B cell (primary cell): Measurements from ENCODE around the gene INPP4A. TPM values are rescaled to one million over a fixed set of nuclear protein-coding genes. Genes with fewer than 3 reads are reported as not detected.

Experiments
- ATAC-seq: fragments of 200-7000 bp; cut with Tn5 transposase; one replicate; pipeline ENCODE4 v1.10.0; 2021; ENCODE audit warnings: low read depth, mild to moderate bottlenecking, moderate number of reproducible peaks, moderate library complexity
- CTCF ChIA-PET: fragments of 350-600 bp; sonication (Branson Sonifier 250); formaldehyde crosslinking; loops from one replicate; lab custom pipeline; 2021; ENCODE audit warnings: antibody characterized with exemption, inconsistent platforms; lab: Charles Lee
- POLR2A ChIA-PET: fragments of 350-600 bp; sonication (Branson Sonifier 250); formaldehyde crosslinking; loops from one replicate; lab custom pipeline; 2021; ENCODE audit warnings: antibody characterized with exemption; lab: Charles Lee
- DNase-seq: peaks from one replicate; pipeline ENCODE4 v3.0.0; 2013
- H2AFZ ChIP-seq: 2 replicates; pipeline ENCODE4 v1.6.1; 2012; ENCODE audit warnings: mild to moderate bottlenecking, low read depth, low read length; ENCODE audit not compliant: insufficient read depth, poor library complexity, severe bottlenecking
- H3K27ac ChIP-seq, 2 donors: 1 replicate in 1 of 2; 2 replicates in 1 of 2; pipeline ENCODE4 v1.5.1; 2012 to 2013; ENCODE audit warnings: low read length in 2 of 2, mild to moderate bottlenecking in 2 of 2, moderate library complexity in 1 of 2
- H3K27me3 ChIP-seq, 4 experiments: fragments of 200-600 bp in 1 of 4; sonication (generic) in 1 of 4; replicated peaks in 1 of 4; 1 replicate in 2 of 4; 2 replicates in 2 of 4; pipeline versions ENCODE4 v1.6.1 to v1.7.0; 2013 to 2016; ENCODE audit warnings: low read length in 3 of 4, mild to moderate bottlenecking in 2 of 4, mixed read lengths in 1 of 4, moderate library complexity in 1 of 4; ENCODE audit not compliant: insufficient read depth in 4 of 4, control insufficient read depth in 3 of 4; ENCODE audit errors: control extremely low read depth in 1 of 4
- H3K36me3 ChIP-seq, 2 experiments: replicated peaks in 1 of 2; 1 replicate in 1 of 2; 2 replicates in 1 of 2; pipeline versions ENCODE4 v1.6.1 to v1.7.1; 2013; ENCODE audit warnings: low read length in 1 of 2; ENCODE audit not compliant: insufficient read depth in 2 of 2, control insufficient read depth in 1 of 2; ENCODE audit errors: control extremely low read depth in 1 of 2, extremely low read depth in 1 of 2
- H3K4me1 ChIP-seq, 2 donors: fragments of 200-600 bp in 1 of 2; sonication (generic) in 1 of 2; 1 replicate in 1 of 2; 2 replicates in 1 of 2; pipeline versions ENCODE4 v1.5.1 to v1.6.1; 2013 to 2017; ENCODE audit warnings: low read length in 2 of 2; ENCODE audit not compliant: control insufficient read depth in 2 of 2, insufficient read depth in 2 of 2
- H3K4me2 ChIP-seq: replicated peaks from 2 replicates; pipeline ENCODE3; 2012; ENCODE audit warnings: mild to moderate bottlenecking, low read depth, low read length; ENCODE audit not compliant: poor library complexity, severe bottlenecking
- H3K4me3 ChIP-seq, 5 experiments: fragments of 200-600 bp in 1 of 5; sonication (generic) in 1 of 5; 1 replicate in 3 of 5; 2 replicates in 2 of 5; pipeline versions ENCODE4 v1.5.1 to v1.7.0; 2011 to 2016; ENCODE audit warnings: low read length in 4 of 5, mild to moderate bottlenecking in 4 of 5, low read depth in 2 of 5, control low read depth in 1 of 5, moderate library complexity in 1 of 5; ENCODE audit not compliant: insufficient read depth in 1 of 5; ENCODE audit errors: control extremely low read depth in 1 of 5, extremely low read depth in 1 of 5
- H3K79me2 ChIP-seq: fragments of 200-600 bp; sonication (generic); one replicate; pipeline ENCODE4 v1.6.0; 2016; ENCODE audit warnings: low read length; ENCODE audit not compliant: control insufficient read depth, insufficient read depth
- H3K9ac ChIP-seq: fragments of 200-600 bp; sonication (generic); 2 replicates; pipeline ENCODE4 v1.6.1; 2017; ENCODE audit warnings: mild to moderate bottlenecking, low read length, moderate library complexity
- H3K9me3 ChIP-seq, 3 donors: one replicate each; pipeline versions ENCODE4 v1.6.1 to v1.7.1; 2013; ENCODE audit warnings: low read length in 2 of 3; ENCODE audit not compliant: control insufficient read depth in 2 of 3, insufficient read depth in 1 of 3; ENCODE audit errors: control extremely low read depth in 1 of 3
- H4K20me1 ChIP-seq: 2 replicates; pipeline ENCODE4 v1.6.0; 2012; ENCODE audit warnings: mild to moderate bottlenecking, low read length; ENCODE audit not compliant: insufficient read depth, control insufficient read depth, poor library complexity, severe bottlenecking
- H3K27ac Mint-ChIP-seq: one replicate; pipeline ENCODE4 v1.8.0; 2021; ENCODE audit warnings: mixed read lengths
- H3K27me3 Mint-ChIP-seq: one replicate; pipeline ENCODE4 v1.8.0; 2021; ENCODE audit warnings: mixed read lengths
- H3K4me1 Mint-ChIP-seq: one replicate; pipeline ENCODE4 v1.8.0; 2021; ENCODE audit warnings: mixed read lengths
- H3K4me3 Mint-ChIP-seq: one replicate; pipeline ENCODE4 v1.8.0; 2021; ENCODE audit warnings: mixed read lengths
- H3K9me3 Mint-ChIP-seq: one replicate; pipeline ENCODE4 v1.8.0; 2022; ENCODE audit warnings: mixed read lengths; ENCODE audit not compliant: insufficient read depth
- CTCF ChIP-seq: fragments of 200-600 bp; IDR thresholded peaks from one replicate; pipeline ENCODE4 v1.8.0; 2022; ENCODE audit warnings: antibody characterized with exemption, mild to moderate bottlenecking
- EZH2 ChIP-seq: IDR thresholded peaks from 2 replicates; pipeline ENCODE4 v1.6.1; 2012; ENCODE audit warnings: borderline replicate concordance, low read depth, mild to moderate bottlenecking, moderate library complexity, low read length; ENCODE audit not compliant: insufficient read depth, poor library complexity, severe bottlenecking
- WGBS: methylation state at CpG from one replicate; pipeline ENCODE4 v1.1.5; 2013; ENCODE audit warnings: missing lambda C conversion rate; ENCODE audit not compliant: insufficient coverage; 5-methylcytosine and 5-hydroxymethylcytosine counted together
- intact Hi-C: fragments of 100-400 bp; cut with micrococcal nuclease; formaldehyde crosslinking; loops from one replicate; pipeline ENCODE4 v1.10.0; 2022
- polyA plus RNA-seq: library from polyadenylated mRNA; depleted of rRNA; stranded (reverse); fragments of >200 nt; gene quantifications from 2 replicates; pipeline ENCODE4 v1.2.3, GENCODE V29; 2012
- total RNA-seq, 2 donors: library from RNA; stranded (reverse); fragments of 120-200 nt in 1 of 2; gene quantifications; 1 replicate in 1 of 2; 2 replicates in 1 of 2; pipeline versions ENCODE4 v1.2.3 to v1.2.4, GENCODE V29; 2013 to 2022

INPP4A gene
- total and polyA plus RNA-seq, 2 donors (not counting 1 experiment from before 2014, with no cell fraction given), result 10.7 to 22.5 TPM

GRCh38 chr2:98547092-98547790 is 102.6 kb downstream of the INPP4A start:
- DNase-seq (no peak), ATAC-seq (no peak)
- peaks cover 30% of the 10 kb centered on the region for H3K4me1 Mint-ChIP-seq
- no peak overlapping the region for H3K9ac ChIP-seq
- POLR2A ChIA-PET, result interaction anchor here (0.9 kb wide), 1 partner anchor 9 kb away, joined by 3 read pairs; no protein-coding TSS in a partner anchor
- no peak overlapping the region for H3K4me2 ChIP-seq
- no peak overlapping the region for H3K4me3 ChIP-seq
- no peaks in the 10 kb centered on the region for H4K20me1 ChIP-seq
- H3K36me3 ChIP-seq, result peaks cover 0 to 10% of the 10 kb centered on the region in 2 experiments
- no peak overlapping the region for H2AFZ ChIP-seq
- H3K27me3 Mint-ChIP-seq, result no peaks in the 10 kb centered on the region
- peaks cover 20 to 36% of the 10 kb centered on the region in 2 donors for H3K4me1 ChIP-seq
- H3K4me3 Mint-ChIP-seq, result peak overlapping the region; percentile 0
- no peaks in the 10 kb centered on the region for H3K27me3 ChIP-seq
- CTCF ChIA-PET, result no interaction called here
- H3K27ac Mint-ChIP-seq, result peak overlapping the region; percentile 2
- no peaks in the 10 kb centered on the region for H3K9me3 ChIP-seq
- TF ChIP-seq CTCF (no peak), EZH2 (no peak)
- H3K27ac ChIP-seq, result no peak overlapping the region
- no peaks in the 10 kb centered on the region for H3K79me2 ChIP-seq
- WGBS, result 64% methylated on average over 2 of the region's 2 CpGs
- intact Hi-C loops, result no loop called here
- no peaks in the 10 kb centered on the region for H3K9me3 Mint-ChIP-seq
